Erythroblast (primary cell): ENCODE data around the gene PMPCA.
"Not testable (repeated sequence)": the region's sequence is repeated elsewhere in the genome, so short reads cannot be mapped to it uniquely, and the experiment has no call there.

ENCODE experiments used
- DNase-seq, 2 experiments: peaks; one replicate each; lab custom pipeline; 2025; lab: John Stamatoyannopoulos, UW
- GATA1 ChIP-seq: IDR thresholded peaks from 2 replicates; pipeline ENCODE4 v1.6.1; 2011; ENCODE audit warnings: low read depth, mild to moderate bottlenecking, control low read depth, low read length, moderate library complexity
- POLR2A ChIP-seq: IDR thresholded peaks from 2 replicates; pipeline ENCODE4 v1.6.1; 2011; ENCODE audit warnings: mild to moderate bottlenecking, low read length

The PMPCA gene

GRCh38 chr9:136407911-136408310, 2.5 kb upstream of the PMPCA start:
- DNase-seq: no peak
- TF ChIP-seq GATA1 (no peak), POLR2A (no peak)

- no peak for TF ChIP-seq POLR2A
- TF ChIP-seq GATA1: no peak
- peak; percentile 54 to 62 for DNase-seq
Measured at GRCh38 chr9:136409557-136410455, 652 bp upstream of the PMPCA start.

GRCh38 chr9:136411378-136411777, 920 bp downstream of the PMPCA start:
- peak; percentile 36 to 58 for DNase-seq
- TF ChIP-seq POLR2A: no peak

- TF ChIP-seq POLR2A (no peak), GATA1 (no peak)
- DNase-seq: no peak
Measured at GRCh38 chr9:136412962-136413361, 2.5 kb downstream of the PMPCA start.

GRCh38 chr9:136416427-136416826, 6.0 kb downstream of the PMPCA start:
- no peak for DNase-seq
- no peak for TF ChIP-seq GATA1
- TF ChIP-seq POLR2A: no peak

- TF ChIP-seq POLR2A (no peak), GATA1 (no peak)
- DNase-seq: no peak
Measured at GRCh38 chr9:136416914-136417313, 6.5 kb downstream of the PMPCA start.

- TF ChIP-seq GATA1: no peak
- no peak for TF ChIP-seq POLR2A
- DNase-seq: no peak
Measured at GRCh38 chr9:136418182-136419091, 8.0 kb downstream of the PMPCA start.

GRCh38 chr9:136419092-136419420, 8.6 kb downstream of the PMPCA start:
- TF ChIP-seq POLR2A: no peak
- DNase-seq: no peak

GRCh38 chr9:136421791-136422190, 11.3 kb downstream of the PMPCA start:
- no peak for DNase-seq
- no peak for TF ChIP-seq POLR2A

- TF ChIP-seq GATA1 (no peak), POLR2A (no peak)
- no peak for DNase-seq
Measured at GRCh38 chr9:136422876-136423275, 12.4 kb downstream of the PMPCA start.

- TF ChIP-seq GATA1 (no peak), POLR2A (no peak)
- DNase-seq: no peak
Measured at GRCh38 chr9:136423432-136424146, 13.1 kb downstream of the PMPCA start.

- TF ChIP-seq GATA1: no peak
- no peak for TF ChIP-seq POLR2A
- DNase-seq: no peak
Measured at GRCh38 chr9:136424750-136425362, 14.4 kb downstream of the PMPCA start.

- DNase-seq: not testable (repeated sequence)
Measured at GRCh38 chr9:136425367-136425766, 14.9 kb downstream of the PMPCA start.
